GM06990 (cell line): Measurements from ENCODE around the gene OR5C1.
"Not testable (repeated sequence)": the region's sequence is repeated elsewhere in the genome, so short reads cannot be mapped to it uniquely, and the experiment has no call there.

Experiments
- DNase-seq: peaks from one replicate; pipeline ENCODE4 v3.0.0-alpha.2; 2011; ENCODE audit not compliant: insufficient read length; ENCODE audit errors: extremely low read depth
- H3K27me3 ChIP-seq: replicated peaks from 2 replicates; pipeline ENCODE4 v1.6.0; 2011; ENCODE audit warnings: low read length; ENCODE audit not compliant: control insufficient read depth, insufficient read depth
- H3K36me3 ChIP-seq: 2 replicates; pipeline ENCODE4 v1.5.1; 2011; ENCODE audit warnings: low read length; ENCODE audit not compliant: control insufficient read depth, insufficient read depth
- H3K4me3 ChIP-seq: replicated peaks from 2 replicates; pipeline ENCODE4 v1.5.1; 2011; ENCODE audit warnings: low read depth, mild to moderate bottlenecking, control low read depth, low read length
- TF ChIP-seq, protein P1 (sequence below): IDR thresholded peaks from 2 replicates; pipeline ENCODE4 v1.5.1; 2011; ENCODE audit warnings: low read length, control low read depth, mild to moderate bottlenecking, inconsistent platforms; ENCODE audit not compliant: insufficient read depth, poor library complexity, severe bottlenecking

Gene OR5C1

DNA sequence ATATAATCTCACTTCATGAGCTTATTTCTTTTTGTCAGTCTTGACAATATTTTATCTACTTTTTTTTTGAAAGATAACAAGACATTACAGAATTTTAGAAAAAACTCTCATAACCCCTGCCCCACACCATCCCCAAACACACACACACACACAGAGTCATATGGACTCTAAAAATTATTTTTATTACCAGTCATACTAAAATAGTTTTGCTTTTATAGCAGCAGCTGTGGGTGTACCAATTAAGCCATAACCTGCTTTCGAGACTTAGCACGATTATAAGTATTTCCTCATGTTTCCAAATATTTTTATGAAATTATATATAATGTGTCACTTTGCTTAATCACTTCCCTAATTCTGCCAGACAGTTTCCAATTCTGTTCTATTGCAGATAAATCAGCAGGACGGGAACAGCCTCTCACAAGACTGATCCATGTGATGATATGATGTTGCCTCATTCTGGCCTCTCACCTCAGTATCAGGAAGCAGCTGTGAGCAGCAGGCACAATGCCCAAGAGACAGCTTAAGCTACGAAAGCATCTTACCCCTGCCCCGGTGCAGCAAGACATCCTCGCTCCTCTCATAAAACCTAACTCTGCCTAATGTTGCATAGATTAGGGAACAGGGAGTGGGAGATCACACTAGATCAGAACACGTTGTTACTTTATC lies 32.7 kb downstream of the OR5C1 start:
- H3K36me3 ChIP-seq, result peaks cover 12% of the 10 kb centered on the region
- no peak for DNase-seq
- TF ChIP-seq, protein P1, sequence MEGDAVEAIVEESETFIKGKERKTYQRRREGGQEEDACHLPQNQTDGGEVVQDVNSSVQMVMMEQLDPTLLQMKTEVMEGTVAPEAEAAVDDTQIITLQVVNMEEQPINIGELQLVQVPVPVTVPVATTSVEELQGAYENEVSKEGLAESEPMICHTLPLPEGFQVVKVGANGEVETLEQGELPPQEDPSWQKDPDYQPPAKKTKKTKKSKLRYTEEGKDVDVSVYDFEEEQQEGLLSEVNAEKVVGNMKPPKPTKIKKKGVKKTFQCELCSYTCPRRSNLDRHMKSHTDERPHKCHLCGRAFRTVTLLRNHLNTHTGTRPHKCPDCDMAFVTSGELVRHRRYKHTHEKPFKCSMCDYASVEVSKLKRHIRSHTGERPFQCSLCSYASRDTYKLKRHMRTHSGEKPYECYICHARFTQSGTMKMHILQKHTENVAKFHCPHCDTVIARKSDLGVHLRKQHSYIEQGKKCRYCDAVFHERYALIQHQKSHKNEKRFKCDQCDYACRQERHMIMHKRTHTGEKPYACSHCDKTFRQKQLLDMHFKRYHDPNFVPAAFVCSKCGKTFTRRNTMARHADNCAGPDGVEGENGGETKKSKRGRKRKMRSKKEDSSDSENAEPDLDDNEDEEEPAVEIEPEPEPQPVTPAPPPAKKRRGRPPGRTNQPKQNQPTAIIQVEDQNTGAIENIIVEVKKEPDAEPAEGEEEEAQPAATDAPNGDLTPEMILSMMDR, result no peak
- H3K27me3 ChIP-seq, result no peaks in the 10 kb centered on the region
- no peak overlapping the region for H3K4me3 ChIP-seq

DNA sequence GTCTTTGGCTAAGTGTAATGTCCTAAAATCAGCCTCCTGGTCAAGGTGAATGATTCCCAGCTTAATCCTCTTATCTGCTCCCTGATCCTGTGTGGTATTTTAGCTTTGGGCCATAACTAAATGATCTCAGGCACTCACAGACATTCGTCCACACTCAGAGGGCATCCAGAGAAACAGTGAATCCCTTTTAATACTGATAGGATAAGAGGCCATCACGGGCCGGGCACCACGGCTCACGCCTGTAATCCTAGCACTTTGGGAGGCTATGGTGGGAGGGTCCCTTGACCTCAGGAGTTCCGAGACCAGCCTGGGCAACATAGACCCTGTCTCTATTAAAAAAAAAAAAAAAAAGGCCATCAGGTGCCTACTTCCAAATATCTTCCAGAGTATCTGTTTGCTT lies 33.3 kb downstream of the OR5C1 start:
- TF ChIP-seq, protein P1, result no peak
- Histone ChIP-seq H3K36me3 (peaks cover 12% of the 10 kb centered on the region), H3K4me3 (no peak overlapping the region), H3K27me3 (no peaks in the 10 kb centered on the region)
- DNase-seq, result no peak

DNA sequence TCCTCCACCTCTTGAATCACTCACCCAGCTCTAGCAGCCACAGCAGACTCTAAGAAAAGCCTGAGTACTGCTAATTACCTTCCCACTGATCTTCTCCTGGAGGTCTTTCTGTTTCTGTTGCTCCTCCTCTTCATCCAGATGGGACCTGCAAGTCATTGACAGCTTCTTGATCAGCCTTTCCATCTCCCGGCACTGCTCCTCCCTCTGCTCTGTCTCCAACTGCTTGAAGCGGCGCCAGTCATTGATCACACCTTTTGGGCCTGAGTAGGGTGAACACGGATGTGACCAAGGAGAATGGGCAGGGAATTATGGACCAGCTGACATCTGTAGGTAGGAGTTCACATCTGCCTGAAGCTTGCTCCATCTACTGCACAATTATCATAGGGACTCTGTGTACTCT lies 34.2 kb downstream of the OR5C1 start:
- TF ChIP-seq, protein P1, result no peak
- no peak for DNase-seq
- H3K36me3 ChIP-seq, result peaks cover 12% of the 10 kb centered on the region
- no peak overlapping the region for H3K4me3 ChIP-seq
- no peaks in the 10 kb centered on the region for H3K27me3 ChIP-seq

DNA sequence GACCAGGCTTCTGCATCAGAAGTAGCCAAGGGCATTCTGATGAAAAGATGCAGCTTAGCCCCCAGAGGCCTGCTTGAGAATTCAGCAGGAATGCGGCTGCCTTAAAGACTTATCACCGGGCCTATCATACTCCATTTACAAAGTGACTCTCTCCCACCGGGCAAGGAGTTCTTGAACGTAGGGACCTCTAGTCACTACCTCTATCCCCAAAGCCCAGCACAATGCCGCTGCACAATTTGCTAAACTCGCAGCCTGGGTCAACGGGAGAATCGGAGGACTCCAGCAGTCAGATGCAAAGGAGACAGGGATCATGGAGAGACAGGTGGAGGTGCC lies 39.0 kb downstream of the OR5C1 start:
- Histone ChIP-seq H3K27me3 (no peaks in the 10 kb centered on the region), H3K36me3 (peaks cover 5% of the 10 kb centered on the region), H3K4me3 (peak overlapping the region; percentile 72)
- TF ChIP-seq, protein P1, result no peak
- DNase-seq, result no peak

DNA sequence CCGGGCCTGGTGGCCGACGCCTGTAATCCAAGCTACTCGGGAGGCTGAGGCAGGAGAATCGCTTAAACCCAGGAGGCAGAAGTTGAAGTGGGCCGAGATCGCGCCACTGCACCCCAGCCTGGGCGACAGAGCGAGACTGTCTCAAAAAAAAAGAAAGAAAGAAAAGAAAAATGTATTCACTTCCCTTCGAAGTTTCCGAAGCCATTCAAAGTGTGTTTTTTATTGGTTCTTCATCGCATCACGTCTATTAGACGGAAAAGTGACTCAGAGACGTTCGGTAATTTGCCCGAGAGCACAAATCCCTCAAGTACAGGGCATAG lies 40.2 kb downstream of the OR5C1 start:
- peak overlapping the region; percentile 72 for H3K4me3 ChIP-seq
- H3K36me3 ChIP-seq, H3K27me3 ChIP-seq, DNase-seq: not testable (repeated sequence)

DNA sequence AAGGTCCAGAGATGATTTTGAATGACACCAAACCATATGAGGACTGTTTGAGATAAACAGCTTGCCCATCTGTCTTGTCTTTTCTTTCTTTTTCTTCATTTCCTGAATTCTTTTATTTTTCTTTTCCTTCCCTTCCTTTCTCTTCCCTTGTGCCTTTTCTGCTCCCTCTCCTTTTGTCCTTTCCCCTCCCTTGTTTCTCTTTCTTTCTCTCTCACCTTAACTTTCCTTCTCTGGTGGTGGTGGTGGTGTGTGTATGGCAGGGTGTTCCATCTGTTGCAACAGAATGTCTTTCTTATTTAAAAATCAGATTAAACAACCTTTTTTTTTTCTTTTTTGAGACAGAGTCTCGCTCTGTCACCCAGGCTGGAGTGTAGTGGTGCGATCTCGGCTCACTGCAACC lies 43.5 kb downstream of the OR5C1 start:
- no peak for DNase-seq
- H3K27me3 ChIP-seq, result no peaks in the 10 kb centered on the region
- TF ChIP-seq, protein P1, result no peak
- H3K36me3 ChIP-seq, result no peaks in the 10 kb centered on the region
- no peak overlapping the region for H3K4me3 ChIP-seq
